ENCODE results near the gene AOPEP.

DNA sequence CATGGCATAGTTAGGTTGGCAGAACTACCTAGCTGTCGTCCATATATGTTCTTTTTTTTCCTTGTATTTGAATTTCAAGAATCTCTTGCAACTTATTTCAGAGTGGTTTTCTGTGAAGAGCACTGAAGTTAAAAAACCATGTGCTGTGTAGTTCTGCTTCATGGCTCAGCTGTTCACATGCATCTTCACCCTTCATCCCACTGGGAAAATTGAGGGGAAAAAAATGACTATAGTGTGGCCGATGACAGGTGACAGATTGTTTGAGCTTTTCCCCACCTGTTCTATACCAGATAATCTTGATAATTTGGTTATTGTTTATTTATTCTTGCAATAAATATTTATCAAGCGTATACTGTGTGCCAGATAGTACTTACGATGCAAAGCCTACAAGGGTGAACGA is 77.8 kb downstream of the AOPEP start:
- TF ChIP-seq POLR2A (IDR thresholded peaks at IDR 0.05), result no peak
- TF ChIP-seq, protein P1, sequence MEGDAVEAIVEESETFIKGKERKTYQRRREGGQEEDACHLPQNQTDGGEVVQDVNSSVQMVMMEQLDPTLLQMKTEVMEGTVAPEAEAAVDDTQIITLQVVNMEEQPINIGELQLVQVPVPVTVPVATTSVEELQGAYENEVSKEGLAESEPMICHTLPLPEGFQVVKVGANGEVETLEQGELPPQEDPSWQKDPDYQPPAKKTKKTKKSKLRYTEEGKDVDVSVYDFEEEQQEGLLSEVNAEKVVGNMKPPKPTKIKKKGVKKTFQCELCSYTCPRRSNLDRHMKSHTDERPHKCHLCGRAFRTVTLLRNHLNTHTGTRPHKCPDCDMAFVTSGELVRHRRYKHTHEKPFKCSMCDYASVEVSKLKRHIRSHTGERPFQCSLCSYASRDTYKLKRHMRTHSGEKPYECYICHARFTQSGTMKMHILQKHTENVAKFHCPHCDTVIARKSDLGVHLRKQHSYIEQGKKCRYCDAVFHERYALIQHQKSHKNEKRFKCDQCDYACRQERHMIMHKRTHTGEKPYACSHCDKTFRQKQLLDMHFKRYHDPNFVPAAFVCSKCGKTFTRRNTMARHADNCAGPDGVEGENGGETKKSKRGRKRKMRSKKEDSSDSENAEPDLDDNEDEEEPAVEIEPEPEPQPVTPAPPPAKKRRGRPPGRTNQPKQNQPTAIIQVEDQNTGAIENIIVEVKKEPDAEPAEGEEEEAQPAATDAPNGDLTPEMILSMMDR (IDR thresholded peaks at IDR 0.05), result no peak

All from thyroid gland (tissue), 4 donors.